PFSK-1 (cell line): Measurements from ENCODE around the gene AQP1.

Experiments
- POLR2AphosphoS5 ChIP-seq: IDR thresholded peaks from 2 replicates; pipeline ENCODE4 v1.6.1; 2012; ENCODE audit warnings: low read depth, mild to moderate bottlenecking, control low read depth, low read length, moderate library complexity
- SIN3A ChIP-seq: IDR thresholded peaks from 2 replicates; pipeline ENCODE4 v1.6.1; 2012; ENCODE audit warnings: mild to moderate bottlenecking, low read length, moderate library complexity, borderline replicate concordance; ENCODE audit not compliant: insufficient read depth
- TAF1 ChIP-seq: IDR thresholded peaks from 2 replicates; pipeline ENCODE4 v1.6.1; 2012; ENCODE audit warnings: low read length, control low read depth, borderline replicate concordance; ENCODE audit not compliant: insufficient read depth
- TF ChIP-seq, protein P1 (sequence below), 2 experiments: IDR thresholded peaks; 2 replicates each; pipeline versions ENCODE4 v1.6.1 to v1.8.0; 2011 to 2012; ENCODE audit warnings: low read depth in 2 of 2, low read length in 2 of 2, control low read depth in 1 of 2, inconsistent platforms in 1 of 2, mild to moderate bottlenecking in 1 of 2, moderate library complexity in 1 of 2; ENCODE audit not compliant: insufficient read depth in 1 of 2

DNA sequence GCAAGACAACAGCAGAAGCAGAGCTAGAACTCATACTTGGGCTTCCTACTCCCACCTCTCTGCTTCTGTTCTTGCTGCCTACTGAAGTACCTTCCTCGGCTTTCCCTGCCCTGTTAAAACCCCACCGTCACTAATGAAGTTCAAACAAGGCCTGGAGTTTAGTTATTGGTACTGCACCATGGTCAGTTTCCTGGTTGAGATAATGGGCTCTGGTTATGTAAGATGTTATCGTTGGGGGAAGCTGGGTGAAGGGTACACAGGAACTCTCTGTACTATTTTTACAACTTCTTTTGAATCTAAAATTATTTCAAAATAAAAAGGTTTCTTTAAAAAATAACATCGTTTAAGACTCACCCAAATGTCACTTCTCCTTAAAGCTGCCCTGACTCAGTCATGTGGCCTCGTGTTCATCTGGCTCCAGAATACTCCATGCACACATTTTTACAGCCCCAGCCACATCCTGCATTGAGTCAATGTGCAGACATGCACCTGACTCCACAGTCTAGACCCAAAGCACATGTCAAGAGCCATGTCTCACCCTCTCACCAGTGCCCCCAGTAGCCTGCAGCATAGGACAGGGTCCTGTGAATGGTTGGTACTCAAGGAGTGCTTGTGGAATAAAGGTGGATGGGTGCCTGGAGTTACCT is 36.9 kb upstream of the AQP1 start:
- TF ChIP-seq POLR2AphosphoS5: no peak
- TF ChIP-seq SIN3A: no peak
- TF ChIP-seq, protein P1, sequence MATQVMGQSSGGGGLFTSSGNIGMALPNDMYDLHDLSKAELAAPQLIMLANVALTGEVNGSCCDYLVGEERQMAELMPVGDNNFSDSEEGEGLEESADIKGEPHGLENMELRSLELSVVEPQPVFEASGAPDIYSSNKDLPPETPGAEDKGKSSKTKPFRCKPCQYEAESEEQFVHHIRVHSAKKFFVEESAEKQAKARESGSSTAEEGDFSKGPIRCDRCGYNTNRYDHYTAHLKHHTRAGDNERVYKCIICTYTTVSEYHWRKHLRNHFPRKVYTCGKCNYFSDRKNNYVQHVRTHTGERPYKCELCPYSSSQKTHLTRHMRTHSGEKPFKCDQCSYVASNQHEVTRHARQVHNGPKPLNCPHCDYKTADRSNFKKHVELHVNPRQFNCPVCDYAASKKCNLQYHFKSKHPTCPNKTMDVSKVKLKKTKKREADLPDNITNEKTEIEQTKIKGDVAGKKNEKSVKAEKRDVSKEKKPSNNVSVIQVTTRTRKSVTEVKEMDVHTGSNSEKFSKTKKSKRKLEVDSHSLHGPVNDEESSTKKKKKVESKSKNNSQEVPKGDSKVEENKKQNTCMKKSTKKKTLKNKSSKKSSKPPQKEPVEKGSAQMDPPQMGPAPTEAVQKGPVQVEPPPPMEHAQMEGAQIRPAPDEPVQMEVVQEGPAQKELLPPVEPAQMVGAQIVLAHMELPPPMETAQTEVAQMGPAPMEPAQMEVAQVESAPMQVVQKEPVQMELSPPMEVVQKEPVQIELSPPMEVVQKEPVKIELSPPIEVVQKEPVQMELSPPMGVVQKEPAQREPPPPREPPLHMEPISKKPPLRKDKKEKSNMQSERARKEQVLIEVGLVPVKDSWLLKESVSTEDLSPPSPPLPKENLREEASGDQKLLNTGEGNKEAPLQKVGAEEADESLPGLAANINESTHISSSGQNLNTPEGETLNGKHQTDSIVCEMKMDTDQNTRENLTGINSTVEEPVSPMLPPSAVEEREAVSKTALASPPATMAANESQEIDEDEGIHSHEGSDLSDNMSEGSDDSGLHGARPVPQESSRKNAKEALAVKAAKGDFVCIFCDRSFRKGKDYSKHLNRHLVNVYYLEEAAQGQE (IDR thresholded peaks at IDR 0.05; ENCODE audit: insufficient read depth in 1 of 2, low read depth in 2 of 2, low read length in 2 of 2): no peak
- no peak for TF ChIP-seq TAF1
